ENCODE measurements around the gene TMPRSS5.
"Not testable (repeated sequence)": the region's sequence is repeated elsewhere in the genome, so short reads cannot be mapped to it uniquely, and the experiment has no call there.

Gene TMPRSS5

GRCh38 chr11:113697111-113697510 lies 9.0 kb downstream of the TMPRSS5 start:
- DNase-seq (ENCODE audit: low read depth) = no peak

- no peak for DNase-seq (ENCODE audit: low read depth)
Measured at GRCh38 chr11:113695207-113695606, 10.9 kb downstream of the TMPRSS5 start.

GRCh38 chr11:113694390-113694789 lies 11.7 kb downstream of the TMPRSS5 start:
- DNase-seq (ENCODE audit: low read depth) = no peak

GRCh38 chr11:113693030-113693429 lies 13.1 kb downstream of the TMPRSS5 start:
- DNase-seq (ENCODE audit: low read depth) = no peak

DNA sequence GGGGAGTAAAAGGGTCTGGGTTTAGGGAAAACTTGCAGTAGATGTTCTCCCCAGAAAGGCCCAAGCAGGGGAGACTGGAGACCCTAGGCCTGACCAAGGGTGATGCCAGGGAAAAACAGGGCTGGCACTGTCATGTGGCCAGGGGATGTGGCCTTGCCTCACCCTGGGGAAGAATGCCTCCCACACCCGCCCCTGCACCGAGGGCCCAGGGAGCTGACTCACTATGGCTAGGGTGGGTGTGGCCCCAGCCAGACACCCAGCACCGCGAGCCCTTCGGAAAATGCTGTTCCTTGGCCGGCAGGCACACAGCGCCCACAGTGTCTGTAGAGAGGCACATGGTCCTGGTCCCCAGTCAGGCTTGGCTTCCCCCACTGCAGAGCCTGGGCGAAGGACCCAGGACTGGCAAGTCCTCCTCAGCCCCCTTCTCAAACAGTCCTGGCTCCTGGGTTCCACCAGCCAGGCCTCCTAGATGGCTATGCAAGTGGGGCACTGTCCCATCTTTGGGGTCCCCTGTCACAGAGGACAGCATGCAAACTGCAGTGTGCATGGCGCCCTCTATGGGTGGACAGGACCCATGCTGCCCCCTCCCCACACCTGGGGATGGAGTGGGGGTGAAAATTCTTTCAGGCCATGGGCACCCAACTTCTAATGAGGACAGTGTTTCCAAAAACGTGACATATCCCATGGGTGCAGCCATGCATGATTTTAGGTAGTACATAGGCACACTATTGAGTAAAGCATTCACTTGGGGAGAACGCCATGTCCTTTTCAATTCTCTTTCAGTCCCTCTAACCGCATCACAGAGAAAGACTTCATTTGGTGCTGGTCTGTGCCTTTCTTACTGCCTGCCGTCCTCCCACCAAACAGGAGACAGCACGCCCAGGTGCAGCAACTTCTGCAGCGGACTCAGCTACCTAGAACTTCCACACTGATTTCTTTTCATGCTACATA lies 15.2 kb downstream of the TMPRSS5 start:
- DNase-seq (ENCODE audit: low read depth) = peak; percentile 77

DNA sequence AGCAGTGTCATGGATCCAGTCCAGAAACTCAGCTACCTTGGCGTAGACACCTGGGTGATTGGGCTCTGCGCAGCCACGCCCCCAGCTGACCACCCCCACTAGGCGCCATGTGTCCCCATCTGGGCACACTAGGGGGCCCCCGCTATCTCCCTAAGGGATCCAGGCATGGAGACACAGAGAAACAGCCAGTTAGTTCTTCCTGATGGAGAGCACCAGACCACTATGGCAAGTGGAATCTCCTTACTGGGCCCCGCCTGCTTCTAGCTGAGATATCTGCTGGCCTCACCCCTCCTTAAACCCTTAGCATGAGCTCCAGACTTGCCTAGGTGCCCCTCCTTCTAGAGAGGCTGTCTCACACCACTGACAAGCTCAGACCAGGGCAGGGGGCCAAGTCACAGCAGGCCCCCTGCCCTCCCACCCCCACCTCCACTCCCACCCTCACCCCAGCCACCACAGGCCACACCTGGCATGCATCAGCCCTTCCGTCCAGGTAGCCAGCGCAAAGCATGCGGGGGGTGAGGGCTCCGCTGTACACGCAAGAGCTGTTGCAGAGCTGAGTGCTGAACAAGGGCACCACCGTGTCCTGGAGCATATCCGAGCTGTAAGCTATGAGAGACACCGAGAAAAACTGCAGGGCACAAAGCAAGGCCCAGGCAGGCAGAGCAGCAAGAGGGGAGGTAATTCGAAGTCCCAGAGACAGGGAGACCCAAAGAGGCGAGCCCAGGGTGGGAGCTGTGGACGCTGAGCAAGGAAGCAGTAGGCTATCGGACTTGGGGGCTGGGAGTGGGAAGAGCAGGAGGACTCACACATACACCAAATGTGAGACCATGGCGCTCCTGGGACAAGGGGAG lies 16.1 kb downstream of the TMPRSS5 start:
- DNase-seq (ENCODE audit: low read depth) = no peak

- no peak for DNase-seq (ENCODE audit: low read depth)
Measured at GRCh38 chr11:113685654-113686359, 20.3 kb downstream of the TMPRSS5 start.

DNA sequence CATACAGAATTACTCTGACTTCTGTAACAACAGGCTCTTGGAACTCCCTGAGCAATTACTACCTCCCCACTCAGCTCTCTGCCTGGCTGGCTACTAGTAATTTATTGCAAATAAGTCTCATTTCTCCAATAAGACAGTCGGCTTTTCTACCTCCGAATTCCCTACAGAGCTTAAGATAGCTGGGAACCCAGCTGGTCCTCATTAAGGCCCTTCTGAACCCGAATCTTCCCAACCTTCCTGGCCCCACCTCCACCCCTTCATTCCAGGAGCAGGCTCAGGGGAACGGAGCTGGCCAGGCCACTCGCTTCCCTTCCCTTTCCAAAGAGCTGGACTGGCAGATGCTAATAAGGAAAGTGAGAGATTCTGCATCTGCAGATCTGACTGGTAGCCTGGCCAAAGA lies 21.6 kb downstream of the TMPRSS5 start:
- no peak for DNase-seq (ENCODE audit: low read depth)

DNA sequence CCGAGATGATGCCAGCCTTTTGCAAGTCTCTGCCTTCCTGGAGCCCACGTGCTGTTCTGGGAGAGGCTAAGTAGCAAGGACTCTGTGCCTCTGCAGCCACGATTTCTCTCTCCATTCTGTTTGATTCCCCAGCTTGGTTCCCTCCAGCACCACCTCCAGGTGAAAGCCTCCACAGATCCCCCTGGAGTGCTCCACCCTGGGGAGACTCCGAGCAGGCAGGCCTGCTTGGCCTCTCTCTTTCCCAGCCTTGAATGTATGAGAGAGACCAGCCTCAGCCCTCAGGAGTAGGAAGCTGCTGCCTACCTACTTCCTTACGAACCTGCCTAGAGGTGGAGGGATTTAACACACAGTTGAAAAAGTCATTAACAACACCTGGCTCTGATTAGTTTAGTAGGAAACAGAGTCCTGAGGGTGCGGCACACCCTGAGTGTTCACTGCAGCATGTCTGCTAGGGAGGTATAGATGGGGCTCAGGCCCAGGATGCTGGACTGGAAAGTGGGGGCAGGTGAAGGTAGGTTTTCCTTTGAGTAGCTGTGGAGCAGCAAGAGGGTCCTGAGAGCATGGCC lies 22.5 kb downstream of the TMPRSS5 start:
- DNase-seq (ENCODE audit: low read depth) = no peak

GRCh38 chr11:113681711-113682413 lies 24.2 kb downstream of the TMPRSS5 start:
- no peak for DNase-seq (ENCODE audit: low read depth)

GRCh38 chr11:113681282-113681681 lies 24.8 kb downstream of the TMPRSS5 start:
- DNase-seq (ENCODE audit: low read depth) = no peak

DNA sequence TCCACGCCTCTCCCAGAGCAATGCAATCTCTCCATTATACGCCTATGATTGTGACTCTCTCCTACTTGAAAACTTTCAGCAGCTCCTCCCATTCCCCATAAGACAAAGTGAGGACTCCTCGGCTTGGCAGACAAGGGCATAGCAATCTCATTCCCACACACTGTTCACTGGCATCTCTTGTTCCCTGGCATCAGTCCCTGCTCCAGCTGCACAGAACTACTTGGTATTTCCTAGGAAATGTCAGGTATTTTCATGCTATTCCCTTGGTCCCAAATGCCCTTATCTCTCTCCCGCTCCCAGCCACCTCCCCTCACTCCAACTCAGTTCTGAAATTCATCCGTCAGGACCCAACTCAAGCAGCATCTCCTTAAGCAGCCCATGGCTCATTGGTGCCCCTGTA lies 28.4 kb downstream of the TMPRSS5 start:
- DNase-seq (ENCODE audit: low read depth) = no peak

GRCh38 chr11:113675565-113675964 lies 30.5 kb downstream of the TMPRSS5 start:
- no peak for DNase-seq (ENCODE audit: low read depth)

GRCh38 chr11:113675003-113675561 lies 31.0 kb downstream of the TMPRSS5 start:
- DNase-seq (ENCODE audit: low read depth) = peak; percentile 91

DNA sequence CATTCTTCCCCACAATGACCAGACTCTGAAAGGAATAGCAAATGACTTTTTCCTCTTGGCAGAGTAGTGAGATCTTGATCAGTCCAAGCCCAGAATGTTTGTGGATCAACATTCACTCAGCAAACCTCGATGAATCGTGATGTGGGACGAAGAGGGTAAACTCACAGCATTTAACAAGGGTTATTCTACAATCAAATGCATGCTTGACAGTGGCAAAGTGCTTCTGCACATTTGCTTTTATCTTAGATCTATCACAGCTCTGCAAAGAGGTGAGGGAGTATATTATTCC lies 31.8 kb downstream of the TMPRSS5 start:
- DNase-seq (ENCODE audit: low read depth) = no peak

DNA sequence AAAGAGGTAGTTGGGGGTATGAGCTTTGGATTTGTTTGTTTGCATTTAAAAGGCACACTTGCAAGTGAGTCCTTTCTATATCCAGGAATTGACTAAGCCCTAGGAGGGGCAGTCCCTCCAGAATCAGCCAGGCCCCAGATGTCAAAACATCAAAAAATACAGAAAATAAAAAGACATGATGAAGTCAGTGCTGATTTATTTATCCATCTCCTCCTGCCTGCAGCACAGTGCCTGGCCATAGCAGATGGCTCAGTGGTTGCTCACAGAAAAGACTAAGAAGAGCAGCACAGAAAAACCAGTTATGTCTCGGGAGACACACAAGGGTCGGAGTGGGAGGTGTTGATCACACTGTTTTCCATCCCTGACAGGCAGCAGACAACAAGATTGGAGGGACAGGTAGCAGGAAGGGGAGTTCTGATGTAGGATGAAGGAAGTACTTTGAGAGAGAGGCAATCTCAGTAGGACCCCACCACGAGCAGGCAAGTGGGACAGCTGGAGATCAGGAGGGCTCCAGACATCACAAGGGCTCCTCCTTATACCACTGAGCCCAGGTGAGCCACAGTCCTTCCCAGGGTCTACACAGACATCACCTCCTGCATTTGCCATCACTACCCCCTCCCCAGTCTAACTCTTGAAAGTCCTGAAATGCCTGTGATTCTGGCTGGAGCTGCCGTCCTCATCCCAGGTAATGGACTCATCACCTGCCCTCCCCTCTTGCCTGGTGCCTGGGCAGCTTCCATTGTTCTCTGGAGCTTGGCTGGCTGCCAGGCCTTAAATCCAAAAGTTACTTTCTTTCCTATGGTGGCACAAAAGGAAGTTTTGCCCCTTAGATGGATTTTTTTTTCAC lies 32.3 kb downstream of the TMPRSS5 start:
- DNase-seq (ENCODE audit: low read depth) = no peak

- DNase-seq (ENCODE audit: low read depth) = not testable (repeated sequence)
Measured at GRCh38 chr11:113671914-113672313, 34.2 kb downstream of the TMPRSS5 start.

DNA sequence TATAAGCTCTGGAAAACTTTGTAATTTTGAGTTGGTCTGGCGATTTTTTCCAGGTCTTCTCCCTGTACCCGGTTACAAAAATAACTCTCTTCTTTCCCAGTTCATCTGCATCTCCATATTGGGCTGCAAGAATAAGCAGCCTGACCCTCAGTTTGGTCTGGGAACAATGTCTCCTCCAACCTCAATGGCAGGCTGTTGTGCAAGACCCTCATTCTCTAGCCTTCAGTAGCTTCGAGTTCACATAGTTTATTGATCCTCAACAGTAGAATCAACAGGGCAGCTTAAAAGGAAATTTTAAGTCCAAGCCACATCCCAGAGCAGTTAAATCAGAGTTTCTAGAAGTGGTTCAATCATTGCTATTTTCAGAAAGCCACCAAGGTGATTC lies 35.3 kb downstream of the TMPRSS5 start:
- no peak for DNase-seq (ENCODE audit: low read depth)

- no peak for DNase-seq (ENCODE audit: low read depth)
Measured at GRCh38 chr11:113670149-113670830, 35.8 kb downstream of the TMPRSS5 start.

GRCh38 chr11:113668255-113668654 lies 37.9 kb downstream of the TMPRSS5 start:
- DNase-seq (ENCODE audit: low read depth) = peak; percentile 40
